Coronary artery (tissue), 2 donors: Measurements from ENCODE around the gene SMIM20.

Source experiments
- DNase-seq: peaks from one replicate; pipeline ENCODE4 v3.0.0-alpha.2; 2017; ENCODE audit warnings: low spot score
- H3K27ac ChIP-seq, 2 donors: fragments of 200-600 bp; sonication (generic); one replicate each; pipeline ENCODE4 v1.5.1; 2016 to 2019
- H3K4me3 ChIP-seq: fragments of 200-600 bp; sonication (generic); 2 replicates; pipeline ENCODE4 v1.5.1; 2016; ENCODE audit warnings: mild to moderate bottlenecking, moderate library complexity
- TF ChIP-seq, protein P1 (sequence below): fragments of 200-600 bp; sonication (generic); IDR thresholded peaks from one replicate; pipeline ENCODE4 v1.5.1; 2019; ENCODE audit warnings: antibody characterized with exemption

Gene SMIM20

GRCh38 chr4:25977397-25978170 lies 63.6 kb downstream of the SMIM20 start:
- H3K27ac ChIP-seq = no peak overlapping the region
- DNase-seq = no peak
- TF ChIP-seq, protein P1, sequence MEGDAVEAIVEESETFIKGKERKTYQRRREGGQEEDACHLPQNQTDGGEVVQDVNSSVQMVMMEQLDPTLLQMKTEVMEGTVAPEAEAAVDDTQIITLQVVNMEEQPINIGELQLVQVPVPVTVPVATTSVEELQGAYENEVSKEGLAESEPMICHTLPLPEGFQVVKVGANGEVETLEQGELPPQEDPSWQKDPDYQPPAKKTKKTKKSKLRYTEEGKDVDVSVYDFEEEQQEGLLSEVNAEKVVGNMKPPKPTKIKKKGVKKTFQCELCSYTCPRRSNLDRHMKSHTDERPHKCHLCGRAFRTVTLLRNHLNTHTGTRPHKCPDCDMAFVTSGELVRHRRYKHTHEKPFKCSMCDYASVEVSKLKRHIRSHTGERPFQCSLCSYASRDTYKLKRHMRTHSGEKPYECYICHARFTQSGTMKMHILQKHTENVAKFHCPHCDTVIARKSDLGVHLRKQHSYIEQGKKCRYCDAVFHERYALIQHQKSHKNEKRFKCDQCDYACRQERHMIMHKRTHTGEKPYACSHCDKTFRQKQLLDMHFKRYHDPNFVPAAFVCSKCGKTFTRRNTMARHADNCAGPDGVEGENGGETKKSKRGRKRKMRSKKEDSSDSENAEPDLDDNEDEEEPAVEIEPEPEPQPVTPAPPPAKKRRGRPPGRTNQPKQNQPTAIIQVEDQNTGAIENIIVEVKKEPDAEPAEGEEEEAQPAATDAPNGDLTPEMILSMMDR = no peak

DNA sequence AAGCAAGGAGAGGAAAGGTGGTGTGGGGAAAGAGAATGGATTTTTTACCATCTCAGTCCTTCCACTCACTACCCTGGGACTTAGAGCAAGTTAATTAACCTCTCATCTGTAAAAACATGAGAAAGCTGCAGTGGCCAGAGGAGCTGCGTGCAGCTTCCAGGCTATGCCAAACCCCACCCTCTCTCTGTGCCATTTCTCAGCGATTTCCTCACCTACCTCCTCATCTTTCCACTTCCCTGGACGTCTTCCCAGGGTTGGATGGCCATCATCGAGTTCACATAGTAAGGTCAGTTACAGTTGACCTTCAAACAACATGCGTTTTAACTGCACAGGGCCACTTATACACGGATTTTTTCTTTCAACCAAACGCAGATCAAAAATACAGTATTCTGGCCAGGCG lies 64.3 kb downstream of the SMIM20 start:
- TF ChIP-seq, protein P1 = no peak
- Histone ChIP-seq H3K27ac (no peak overlapping the region), H3K4me3 (no peak overlapping the region)
- no peak for DNase-seq

More at GRCh38 chr4:25977397-25978170, 63.6 kb downstream of the SMIM20 start:
- H3K4me3 ChIP-seq = no peak overlapping the region
